Astrocyte (in vitro differentiated cells and primary cell): Measurements from ENCODE around the gene FAM227A.

Experiments
- CTCF ChIP-seq: IDR thresholded peaks from 2 replicates; pipeline ENCODE4 v1.5.1; 2011; ENCODE audit warnings: low read depth, mild to moderate bottlenecking, inconsistent platforms, low read length, moderate library complexity; ENCODE audit not compliant: insufficient read depth
- EZH2 ChIP-seq: IDR thresholded peaks from 2 replicates; pipeline ENCODE4 v1.6.1; 2012; ENCODE audit warnings: mild to moderate bottlenecking, low read length, inconsistent platforms; ENCODE audit not compliant: insufficient read depth

GRCh38 chr22:38565441-38565840, 90.8 kb downstream of the FAM227A start:
- TF ChIP-seq CTCF = no peak
- no peak for TF ChIP-seq EZH2
